HCT116 (cell line): Measurements from ENCODE around the gene SYCP3. TPM values are rescaled to one million over a fixed set of nuclear protein-coding genes. Genes with fewer than 3 reads are reported as not detected.

Experiments
- ATAC-seq: fragments of 200-7000 bp; cut with Tn5 transposase; 2 replicates; pipeline ENCODE4 v1.9.1; 2020; ENCODE audit warnings: mild to moderate bottlenecking, moderate library complexity
- BruUV-seq: library from RNA; stranded (reverse); fragments of 400-500 nt; replicated peaks from 2 replicates; lab custom pipeline; 2021; lab: Mats Ljungman, UMichigan
- CTCF ChIA-PET: fragments of 300-600 bp; sonication (Branson Sonifier 250); formaldehyde crosslinking; loops from one replicate; lab custom pipeline; 2021; ENCODE audit warnings: antibody characterized with exemption; lab: Charles Lee
- POLR2A ChIA-PET: fragments of 300-600, 350-600 bp; sonication (Branson Sonifier 250); formaldehyde crosslinking; loops from one replicate; lab custom pipeline; 2021; ENCODE audit warnings: antibody characterized with exemption; lab: Charles Lee
- RAD21 ChIA-PET, 2 experiments: fragments of 300-600 bp; sonication (Branson Sonifier 250); formaldehyde crosslinking; loops; one replicate each; lab custom pipeline; 2023; ENCODE audit warnings: low total read pairs in 2 of 2; ENCODE audit not compliant: uncharacterized antibody in 2 of 2, unreplicated experiment in 2 of 2, low non-redundant PET in 1 of 2; lab: Charles Lee
- DNase-seq: peaks from one replicate; pipeline ENCODE4 v3.0.0-alpha.2; 2010; ENCODE audit warnings: low read depth, low spot score
- H2AFZ ChIP-seq: fragments of 200-600 bp; shearing (Covaris generic), sonication (generic); 2 replicates; pipeline ENCODE4 v1.6.1; 2017; ENCODE audit warnings: low read depth, mixed run types, mixed read lengths, antibody characterized with exemption, low read length; ENCODE audit not compliant: poor library complexity, severe bottlenecking
- H3K27ac ChIP-seq: 2 replicates; pipeline ENCODE4 v1.5.1; 2012; ENCODE audit warnings: low read depth, low read length
- H3K27me3 ChIP-seq: fragments of 200-600 bp; sonication (generic); 2 replicates; pipeline ENCODE4 v1.6.1; 2016; ENCODE audit warnings: mixed run types, low read length, mixed read lengths; ENCODE audit not compliant: insufficient read depth
- H3K36me3 ChIP-seq, 2 experiments: fragments of 200-500 bp in 1 of 2; fragments of 200-600 bp in 1 of 2; sonication (Bioruptor generic) in 1 of 2; sonication (generic) in 1 of 2; 2 replicates each; pipeline versions ENCODE4 v1.5.1 to v1.6.1; 2014 to 2016; ENCODE audit warnings: low read length in 2 of 2, inconsistent platforms in 1 of 2, mixed read lengths in 1 of 2, mixed run types in 1 of 2; ENCODE audit not compliant: insufficient read depth in 2 of 2, control insufficient read depth in 1 of 2
- H3K4me1 ChIP-seq, 2 experiments: fragments of 200-600 bp in 1 of 2; sonication (generic) in 1 of 2; 2 replicates each; pipeline versions ENCODE4 v1.5.1 to v1.6.1; 2012 to 2017; ENCODE audit warnings: low read length in 2 of 2, inconsistent platforms in 1 of 2, mild to moderate bottlenecking in 1 of 2, mixed read lengths in 1 of 2, mixed run types in 1 of 2, moderate library complexity in 1 of 2; ENCODE audit not compliant: insufficient read depth in 2 of 2, control insufficient read depth in 1 of 2
- H3K4me2 ChIP-seq: fragments of 200-600 bp; sonication (generic); 2 replicates; pipeline ENCODE4 v1.6.1; 2017; ENCODE audit warnings: mixed run types, low read length, mixed read lengths
- H3K4me3 ChIP-seq, 2 experiments: fragments of 200-600 bp in 1 of 2; sonication (generic) in 1 of 2; replicated peaks in 1 of 2; 2 replicates each; pipeline ENCODE4 v1.5.1; 2011 to 2016; ENCODE audit warnings: low read length in 2 of 2, control low read depth in 1 of 2, low read depth in 1 of 2, mild to moderate bottlenecking in 1 of 2, mixed read lengths in 1 of 2, mixed run types in 1 of 2
- H3K79me2 ChIP-seq: fragments of 200-600 bp; sonication (generic); 2 replicates; pipeline ENCODE4 v1.6.1; 2017; ENCODE audit warnings: mild to moderate bottlenecking, mixed run types, low read length, moderate library complexity, mixed read lengths; ENCODE audit not compliant: insufficient read depth
- H3K9ac ChIP-seq: fragments of 200-600 bp; sonication (generic); 2 replicates; pipeline ENCODE4 v1.6.1; 2016; ENCODE audit warnings: low read length, mixed read lengths
- H3K9me2 ChIP-seq: fragments of 200-600 bp; sonication (generic), shearing (Covaris generic); 2 replicates; pipeline ENCODE4 v1.6.1; 2017; ENCODE audit warnings: mixed run types, mild to moderate bottlenecking, moderate library complexity; ENCODE audit not compliant: insufficient read depth
- H3K9me3 ChIP-seq, 2 experiments: fragments of 200-500 bp in 1 of 2; fragments of 200-600 bp in 1 of 2; sonication (Bioruptor generic) in 1 of 2; sonication (generic) in 1 of 2; 2 replicates each; pipeline ENCODE4 v1.6.1; 2014 to 2017; ENCODE audit warnings: low read length in 2 of 2, mixed read lengths in 2 of 2, inconsistent platforms in 1 of 2, low read depth in 1 of 2, mild to moderate bottlenecking in 1 of 2, mixed run types in 1 of 2, moderate library complexity in 1 of 2; ENCODE audit not compliant: control insufficient read depth in 1 of 2, insufficient read depth in 1 of 2
- H4K20me1 ChIP-seq: fragments of 200-600 bp; sonication (generic), shearing (Covaris generic); 2 replicates; pipeline ENCODE4 v1.6.1; 2017; ENCODE audit warnings: mixed run types, mild to moderate bottlenecking, moderate library complexity; ENCODE audit not compliant: insufficient read depth
- ATF3 ChIP-seq: IDR thresholded peaks from 2 replicates; pipeline ENCODE4 v1.6.1; 2012
- CBX3 ChIP-seq: IDR thresholded peaks from 2 replicates; pipeline ENCODE4 v1.6.1; 2012; ENCODE audit warnings: low read depth
- CEBPB ChIP-seq: IDR thresholded peaks from 2 replicates; pipeline ENCODE4 v1.6.1; 2012; ENCODE audit warnings: low read depth
- CTCF ChIP-seq, 3 experiments: fragments of 200-600 bp in 1 of 3; sonication (generic) in 1 of 3; IDR thresholded peaks in 2 of 3; conservative IDR thresholded peaks in 1 of 3; 2 replicates each; pipeline ENCODE4 v1.5.1; 2012 to 2017; ENCODE audit warnings: low read depth in 2 of 3, low read length in 2 of 3, antibody characterized with exemption in 1 of 3, borderline replicate concordance in 1 of 3, control low read depth in 1 of 3, mild to moderate bottlenecking in 1 of 3, mixed read lengths in 1 of 3, mixed run types in 1 of 3, moderate library complexity in 1 of 3; ENCODE audit not compliant: insufficient read depth in 1 of 3
- ELF1 ChIP-seq: IDR thresholded peaks from 2 replicates; pipeline ENCODE4 v1.6.1; 2012; ENCODE audit warnings: low read depth, borderline replicate concordance
- EZH2 ChIP-seq: fragments of 200-600 bp; sonication (generic); IDR thresholded peaks from 2 replicates; pipeline ENCODE4 v1.6.1; 2017; ENCODE audit warnings: antibody characterized with exemption, mixed run types
- FOSL1 ChIP-seq: IDR thresholded peaks from 2 replicates; pipeline ENCODE4 v1.6.1; 2012; ENCODE audit warnings: low read depth
- JUND ChIP-seq: IDR thresholded peaks from 2 replicates; pipeline ENCODE4 v1.6.1; 2012
- POLR2A ChIP-seq: IDR thresholded peaks from 2 replicates; pipeline ENCODE4 v1.7.0; 2011; ENCODE audit warnings: borderline replicate concordance; ENCODE audit not compliant: insufficient read depth, insufficient read length; ENCODE audit errors: extremely low read depth
- SIN3A ChIP-seq: IDR thresholded peaks from 2 replicates; pipeline ENCODE4 v1.6.1; 2012; ENCODE audit warnings: low read depth
- SP1 ChIP-seq: IDR thresholded peaks from 2 replicates; pipeline ENCODE4 v1.6.1; 2012; ENCODE audit warnings: low read depth
- YY1 ChIP-seq: IDR thresholded peaks from 2 replicates; pipeline ENCODE4 v1.6.1; 2011; ENCODE audit warnings: low read length, low read depth, moderate library complexity, mild to moderate bottlenecking; ENCODE audit not compliant: insufficient replicate concordance; ENCODE audit errors: extremely low read depth
- intact Hi-C: fragments of 100-400 bp; cut with micrococcal nuclease; formaldehyde crosslinking; loops from 2 replicates; pipeline ENCODE4 v1.10.0; 2022
- total RNA-seq: library from RNA; stranded (reverse); gene quantifications from one replicate; pipeline ENCODE4 v1.2.1, GENCODE V29; 2021; ENCODE audit not compliant: unreplicated experiment
- TF ChIP-seq, protein P1 (sequence below): IDR thresholded peaks from 2 replicates; pipeline ENCODE4 v1.6.1; 2012; ENCODE audit warnings: low read depth
- TF ChIP-seq, protein P2 (sequence below): IDR thresholded peaks from 2 replicates; pipeline ENCODE4 v1.6.1; 2012

The SYCP3 gene
- total RNA-seq, 1 experiment from 2014 or later, result not detected

- Histone ChIP-seq H3K9me2 (no peaks in the 10 kb centered on the region), H4K20me1 (no peaks in the 10 kb centered on the region), H3K4me2 (no peak overlapping the region), H3K79me2 (no peaks in the 10 kb centered on the region), H3K9ac (no peak overlapping the region), H2AFZ (no peak overlapping the region), H3K9me3 (no peaks in the 10 kb centered on the region), H3K27ac (no peak overlapping the region), H3K27me3 (no peaks in the 10 kb centered on the region), H3K4me3 (no peak overlapping the region), H3K4me1 (no peaks in the 10 kb centered on the region), H3K36me3 (no peaks in the 10 kb centered on the region)
- intact Hi-C loops, result no loop called here
- DNase-seq, result no peak
- ChIA-PET POLR2A (no interaction called here), RAD21 (no interaction called here), CTCF (no interaction called here)
- no peak for ATAC-seq
- no TSS peak for BruUV-seq
- TF ChIP-seq, protein P1, sequence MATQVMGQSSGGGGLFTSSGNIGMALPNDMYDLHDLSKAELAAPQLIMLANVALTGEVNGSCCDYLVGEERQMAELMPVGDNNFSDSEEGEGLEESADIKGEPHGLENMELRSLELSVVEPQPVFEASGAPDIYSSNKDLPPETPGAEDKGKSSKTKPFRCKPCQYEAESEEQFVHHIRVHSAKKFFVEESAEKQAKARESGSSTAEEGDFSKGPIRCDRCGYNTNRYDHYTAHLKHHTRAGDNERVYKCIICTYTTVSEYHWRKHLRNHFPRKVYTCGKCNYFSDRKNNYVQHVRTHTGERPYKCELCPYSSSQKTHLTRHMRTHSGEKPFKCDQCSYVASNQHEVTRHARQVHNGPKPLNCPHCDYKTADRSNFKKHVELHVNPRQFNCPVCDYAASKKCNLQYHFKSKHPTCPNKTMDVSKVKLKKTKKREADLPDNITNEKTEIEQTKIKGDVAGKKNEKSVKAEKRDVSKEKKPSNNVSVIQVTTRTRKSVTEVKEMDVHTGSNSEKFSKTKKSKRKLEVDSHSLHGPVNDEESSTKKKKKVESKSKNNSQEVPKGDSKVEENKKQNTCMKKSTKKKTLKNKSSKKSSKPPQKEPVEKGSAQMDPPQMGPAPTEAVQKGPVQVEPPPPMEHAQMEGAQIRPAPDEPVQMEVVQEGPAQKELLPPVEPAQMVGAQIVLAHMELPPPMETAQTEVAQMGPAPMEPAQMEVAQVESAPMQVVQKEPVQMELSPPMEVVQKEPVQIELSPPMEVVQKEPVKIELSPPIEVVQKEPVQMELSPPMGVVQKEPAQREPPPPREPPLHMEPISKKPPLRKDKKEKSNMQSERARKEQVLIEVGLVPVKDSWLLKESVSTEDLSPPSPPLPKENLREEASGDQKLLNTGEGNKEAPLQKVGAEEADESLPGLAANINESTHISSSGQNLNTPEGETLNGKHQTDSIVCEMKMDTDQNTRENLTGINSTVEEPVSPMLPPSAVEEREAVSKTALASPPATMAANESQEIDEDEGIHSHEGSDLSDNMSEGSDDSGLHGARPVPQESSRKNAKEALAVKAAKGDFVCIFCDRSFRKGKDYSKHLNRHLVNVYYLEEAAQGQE, result no peak
- TF ChIP-seq POLR2A, result no peak
- no peak for TF ChIP-seq SIN3A
- no peak for TF ChIP-seq CBX3
- TF ChIP-seq SP1, result no peak
- no peak for TF ChIP-seq EZH2
- TF ChIP-seq, protein P2, sequence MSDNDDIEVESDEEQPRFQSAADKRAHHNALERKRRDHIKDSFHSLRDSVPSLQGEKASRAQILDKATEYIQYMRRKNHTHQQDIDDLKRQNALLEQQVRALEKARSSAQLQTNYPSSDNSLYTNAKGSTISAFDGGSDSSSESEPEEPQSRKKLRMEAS, result no peak
- TF ChIP-seq YY1, result no peak
- no peak for TF ChIP-seq JUND
- TF ChIP-seq ATF3, result no peak
- no peak for TF ChIP-seq CTCF (IDR thresholded peaks at IDR 0.05 in 2 of 3, conservative IDR thresholded peaks at IDR 0.05 in 1 of 3; ENCODE audit: borderline replicate concordance in 1 of 3, insufficient read depth in 1 of 3, low read depth in 2 of 3, low read length in 2 of 3)
- TF ChIP-seq ELF1, result no peak
- no peak for TF ChIP-seq FOSL1
- no peak for TF ChIP-seq CEBPB
These were observed 42.6 kb upstream of the SYCP3 start for GRCh38 chr12:101781834-101782233.
